ENCODE data around the gene RIOX2. TPM values are rescaled to one million over a fixed set of nuclear protein-coding genes. Genes with fewer than 3 reads are reported as not detected.
"Not testable (repeated sequence)": the region's sequence is repeated elsewhere in the genome, so short reads cannot be mapped to it uniquely, and the experiment has no call there.

The RIOX2 gene
- polyA plus RNA-seq, 12 donors = 36.3 to 53.7 (median 45.6) TPM; not detected in 1

- no peak for DNase-seq
Measured at GRCh38 chr3:97917813-97918536, 54.3 kb downstream of the RIOX2 start.

- DNase-seq = no peak
Measured at GRCh38 chr3:97916576-97916975, 55.7 kb downstream of the RIOX2 start.

- DNase-seq = no peak
Measured at GRCh38 chr3:97914388-97914787, 57.8 kb downstream of the RIOX2 start.

- no peak for DNase-seq
Measured at GRCh38 chr3:97911459-97911858, 60.8 kb downstream of the RIOX2 start.

- no peak for DNase-seq
Measured at GRCh38 chr3:97910931-97911351, 61.3 kb downstream of the RIOX2 start.

- DNase-seq = not testable (repeated sequence)
Measured at GRCh38 chr3:97910236-97910831, 61.9 kb downstream of the RIOX2 start.

- DNase-seq = not testable (repeated sequence)
Measured at GRCh38 chr3:97909830-97910229, 62.4 kb downstream of the RIOX2 start.

GRCh38 chr3:97901313-97902248, 70.7 kb downstream of the RIOX2 start:
- peak; percentile 30 for DNase-seq

GRCh38 chr3:97899331-97899730, 72.9 kb downstream of the RIOX2 start:
- no peak for DNase-seq

- DNase-seq = no peak
Measured at GRCh38 chr3:97896547-97896946, 75.7 kb downstream of the RIOX2 start.

GRCh38 chr3:97896129-97896528, 76.1 kb downstream of the RIOX2 start:
- no peak for DNase-seq

GRCh38 chr3:97895216-97895615, 77.0 kb downstream of the RIOX2 start:
- no peak for DNase-seq

- DNase-seq = no peak
Measured at GRCh38 chr3:97892852-97893251, 79.4 kb downstream of the RIOX2 start.

Other genes starting within 250 kb of the RIOX2 start
- 10 to 100 TPM in 1 of 12 donors, 1 to 10 TPM in 10, not detected in 1; 6.0 to 14.2 (median 7.2) TPM for gene ARL6, start 207.7 kb downstream of the RIOX2 start, polyA plus RNA-seq (ENCODE audit: insufficient read length in 12 of 12)
- 10 to 100 TPM in 11 of 12 donors, not detected in 1; 20.0 to 32.6 (median 26.3) TPM for gene CRYBG3, start 150.4 kb downstream of the RIOX2 start, polyA plus RNA-seq (ENCODE audit: insufficient read length in 12 of 12)
- not detected for gene GABRR3, start 62.9 kb upstream of the RIOX2 start, polyA plus RNA-seq (ENCODE audit: insufficient read length in 12 of 12)
- gene OR5AC2, start 114.7 kb upstream of the RIOX2 start, polyA plus RNA-seq (ENCODE audit: insufficient read length in 12 of 12) = not detected
- gene OR5H1, start 158.3 kb upstream of the RIOX2 start, polyA plus RNA-seq (ENCODE audit: insufficient read length in 12 of 12) = under 1 TPM in 2 of 12 donors, not detected in 10; 0.03 to 0.11 TPM
- under 1 TPM in 1 of 12 donors, not detected in 11; 0.03 TPM for gene OR5H14, start 175.0 kb upstream of the RIOX2 start, polyA plus RNA-seq (ENCODE audit: insufficient read length in 12 of 12)
- not detected for gene OR5H15, start 194.3 kb upstream of the RIOX2 start, polyA plus RNA-seq (ENCODE audit: insufficient read length in 12 of 12)

All from muscle of arm (tissue), 12 donors.